ENCODE data around the gene SIK1. TPM values are rescaled to one million over a fixed set of nuclear protein-coding genes. Genes with fewer than 3 reads are reported as not detected.
"Not testable (repeated sequence)": the region's sequence is repeated elsewhere in the genome, so short reads cannot be mapped to it uniquely, and the experiment has no call there.

SIK1 gene
- total RNA-seq, 1 experiment from 2014 or later, result 5.7 TPM

GRCh38 chr21:43399595-43400015, 27.3 kb downstream of the SIK1 start:
- H3K27ac ChIP-seq (ENCODE audit: insufficient read length, low read depth, low read length); H3K9me3 ChIP-seq (ENCODE audit: control insufficient read depth, low read depth, low read length); H3K56ac ChIP-seq (ENCODE audit: insufficient read length, low read depth, low read length); H3K79me2 ChIP-seq (ENCODE audit: insufficient read depth, low read length); H3K18ac ChIP-seq (ENCODE audit: insufficient read length, low read depth, low read length); H4K5ac ChIP-seq (ENCODE audit: insufficient read length, low read depth, low read length); H3K14ac ChIP-seq (ENCODE audit: insufficient read depth, low read length); H3K4me1 ChIP-seq (ENCODE audit: insufficient read depth, low read length); H3K4ac ChIP-seq (ENCODE audit: low read depth, low read length); H4K20me1 ChIP-seq (ENCODE audit: control insufficient read depth, insufficient read depth, insufficient read length); H3K9ac ChIP-seq (ENCODE audit: extremely low read depth, insufficient read length, low read length); H2BK120ac ChIP-seq (ENCODE audit: low read depth, low read length, poor library complexity, severe bottlenecking); DNase-seq; H2BK5ac ChIP-seq (ENCODE audit: insufficient read length, low read length); H3T11ph ChIP-seq (ENCODE audit: low read length); H3K23me2 ChIP-seq (ENCODE audit: insufficient read length, low read depth, low read length, poor library complexity, severe bottlenecking); H2BK20ac ChIP-seq (ENCODE audit: low read depth, low read length, poor library complexity, severe bottlenecking); H3K27me3 Mint-ChIP-seq (ENCODE audit: low read depth); H3K9me3 Mint-ChIP-seq; H3K27me3 ChIP-seq (ENCODE audit: insufficient read depth, low read length); H3K79me1 ChIP-seq (ENCODE audit: insufficient read depth, low read depth, low read length, poor library complexity, severe bottlenecking); H2BK15ac ChIP-seq (ENCODE audit: low read depth, low read length); H2AK5ac ChIP-seq (ENCODE audit: insufficient read length, low read length); H4K8ac ChIP-seq (replicated peaks; ENCODE audit: insufficient read length, low read depth, low read length); H3K27ac Mint-ChIP-seq; H2BK12ac ChIP-seq (ENCODE audit: insufficient read length, low read depth, low read length); H3K4me3 Mint-ChIP-seq; H3K4me1 Mint-ChIP-seq; H4K91ac ChIP-seq (ENCODE audit: insufficient read length, low read depth, low read length); H2AFZ ChIP-seq (ENCODE audit: low read length); H3K23ac ChIP-seq (ENCODE audit: insufficient read length, low read depth, low read length); H3K36me3 Mint-ChIP-seq (ENCODE audit: insufficient read depth in 1 of 3, low read depth in 3 of 3); H3K4me2 ChIP-seq (ENCODE audit: insufficient read depth, insufficient read length, low read length): not testable (repeated sequence)
- no CpG with 5 or more reads among the region's 15 CpGs for WGBS (ENCODE audit: extremely low coverage, insufficient read length, low lambda C conversion rate)

GRCh38 chr21:43399136-43399535, 27.8 kb downstream of the SIK1 start:
- not testable (repeated sequence) for H3K27ac Mint-ChIP-seq; H3K4me3 Mint-ChIP-seq; H3K23ac ChIP-seq (ENCODE audit: insufficient read length, low read depth, low read length); H4K20me1 ChIP-seq (ENCODE audit: control insufficient read depth, insufficient read depth, insufficient read length); DNase-seq; H3K9me3 ChIP-seq (ENCODE audit: control insufficient read depth, low read depth, low read length); H3K4me2 ChIP-seq (ENCODE audit: insufficient read depth, insufficient read length, low read length); H3K4me1 ChIP-seq (ENCODE audit: insufficient read depth, low read length); H4K5ac ChIP-seq (ENCODE audit: insufficient read length, low read depth, low read length); H4K91ac ChIP-seq (ENCODE audit: insufficient read length, low read depth, low read length); H3K4ac ChIP-seq (ENCODE audit: low read depth, low read length); H3K79me1 ChIP-seq (ENCODE audit: insufficient read depth, low read depth, low read length, poor library complexity, severe bottlenecking); H3K27ac ChIP-seq (ENCODE audit: insufficient read length, low read depth, low read length); H3K23me2 ChIP-seq (ENCODE audit: insufficient read length, low read depth, low read length, poor library complexity, severe bottlenecking); H3K27me3 Mint-ChIP-seq (ENCODE audit: low read depth); H3K18ac ChIP-seq (ENCODE audit: insufficient read length, low read depth, low read length); H3K9me3 Mint-ChIP-seq; H3T11ph ChIP-seq (ENCODE audit: low read length); H3K14ac ChIP-seq (ENCODE audit: insufficient read depth, low read length); H2BK12ac ChIP-seq (ENCODE audit: insufficient read length, low read depth, low read length); H3K56ac ChIP-seq (ENCODE audit: insufficient read length, low read depth, low read length); H2AK5ac ChIP-seq (ENCODE audit: insufficient read length, low read length); H3K36me3 Mint-ChIP-seq (ENCODE audit: insufficient read depth in 1 of 3, low read depth in 3 of 3); H4K8ac ChIP-seq (replicated peaks; ENCODE audit: insufficient read length, low read depth, low read length); H2BK15ac ChIP-seq (ENCODE audit: low read depth, low read length); H3K27me3 ChIP-seq (ENCODE audit: insufficient read depth, low read length); H2BK5ac ChIP-seq (ENCODE audit: insufficient read length, low read length); H2AFZ ChIP-seq (ENCODE audit: low read length); H2BK120ac ChIP-seq (ENCODE audit: low read depth, low read length, poor library complexity, severe bottlenecking); H3K4me1 Mint-ChIP-seq; H3K9ac ChIP-seq (ENCODE audit: extremely low read depth, insufficient read length, low read length); H2BK20ac ChIP-seq (ENCODE audit: low read depth, low read length, poor library complexity, severe bottlenecking); H3K79me2 ChIP-seq (ENCODE audit: insufficient read depth, low read length)
- no CpG with 5 or more reads among the region's 28 CpGs for WGBS (ENCODE audit: extremely low coverage, insufficient read length, low lambda C conversion rate)

Measured in H9 (cell line).